OCI-LY3 (cell line): ENCODE results near the gene FCHSD1.

ENCODE experiments used
- H2AFZ ChIP-seq: fragments of 200-600, 300-600 bp; shearing (Covaris generic); 2 replicates; pipeline ENCODE4 v1.6.0; 2014; ENCODE audit warnings: antibody characterized with exemption, low read depth, low read length
- H3K27ac ChIP-seq: fragments of 200-600, 300-600 bp; sonication (generic); 2 replicates; pipeline ENCODE4 v1.5.1; 2014; ENCODE audit warnings: mild to moderate bottlenecking, low read length, moderate library complexity, mixed read lengths
- H3K27me3 ChIP-seq: fragments of 200-600, 300-600 bp; sonication (generic); 2 replicates; pipeline ENCODE4 v1.6.1; 2014; ENCODE audit warnings: low read depth, low read length, mixed read lengths
- H3K36me3 ChIP-seq: fragments of 200-600, 300-600 bp; sonication (generic); replicated peaks from 2 replicates; pipeline ENCODE3; 2014; ENCODE audit warnings: low read depth, low read length, mixed read lengths
- H3K4me1 ChIP-seq: fragments of 300-600, 200-600 bp; sonication (generic); 2 replicates; pipeline ENCODE4 v1.6.1; 2014; ENCODE audit warnings: low read length, mixed read lengths
- H3K4me2 ChIP-seq: fragments of 200-600, 300-600 bp; sonication (generic); 2 replicates; pipeline ENCODE4 v1.6.1; 2014; ENCODE audit warnings: low read length, mixed read lengths
- H3K4me3 ChIP-seq: fragments of 300-600, 200-600 bp; sonication (generic); 2 replicates; pipeline ENCODE4 v1.5.1; 2014; ENCODE audit warnings: antibody characterized with exemption, mild to moderate bottlenecking, low read length, moderate library complexity
- H3K79me2 ChIP-seq: fragments of 300-600, 200-600 bp; shearing (Covaris generic); 2 replicates; pipeline ENCODE4 v1.6.1; 2014; ENCODE audit warnings: mild to moderate bottlenecking, low read length, mixed read lengths
- H3K9ac ChIP-seq: fragments of 300-600, 200-600 bp; shearing (Covaris generic); 2 replicates; pipeline ENCODE4 v1.6.0; 2014; ENCODE audit warnings: mild to moderate bottlenecking, low read length, moderate library complexity
- H3K9me3 ChIP-seq: fragments of 200-600, 300-600 bp; shearing (Covaris generic); 2 replicates; pipeline ENCODE4 v1.6.1; 2014; ENCODE audit warnings: low read length, mixed read lengths; ENCODE audit not compliant: insufficient read depth
- H4K20me1 ChIP-seq: fragments of 200-600, 300-600 bp; sonication (generic); 2 replicates; pipeline ENCODE4 v1.6.1; 2016; ENCODE audit warnings: low read length, mixed read lengths; ENCODE audit not compliant: insufficient read depth
- CTCF ChIP-seq: fragments of 200-600, 300-600 bp; sonication (generic); IDR thresholded peaks from 2 replicates; pipeline ENCODE4 v1.5.1; 2014; ENCODE audit warnings: antibody characterized with exemption, low read length, low read depth
- EZH2phosphoT487 ChIP-seq: fragments of 200-600 bp; shearing (Covaris generic); IDR thresholded peaks from 2 replicates; pipeline ENCODE4 v1.6.1; 2018; ENCODE audit warnings: antibody characterized with exemption, mixed run types, low read depth

The FCHSD1 gene

GRCh38 chr5:141694479-141694878 lies 43.3 kb upstream of the FCHSD1 start:
- peaks cover 39% of the 10 kb centered on the region for H3K27me3 ChIP-seq
- H3K4me2 ChIP-seq: no peak overlapping the region
- TF ChIP-seq EZH2phosphoT487 (no peak), CTCF (no peak)
- H3K9me3 ChIP-seq: no peaks in the 10 kb centered on the region
- H3K4me1 ChIP-seq: peaks cover 16% of the 10 kb centered on the region
- no peak overlapping the region for H3K27ac ChIP-seq
- H2AFZ ChIP-seq: no peak overlapping the region
- H4K20me1 ChIP-seq: no peaks in the 10 kb centered on the region
- H3K79me2 ChIP-seq: no peaks in the 10 kb centered on the region
- H3K9ac ChIP-seq: no peak overlapping the region
- H3K36me3 ChIP-seq: no peaks in the 10 kb centered on the region
- H3K4me3 ChIP-seq: no peak overlapping the region

- Histone ChIP-seq H2AFZ (peak overlapping the region; percentile 65; the same call in 1 of the 2 replicates), H3K79me2 (no peaks in the 10 kb centered on the region), H3K27ac (no peak overlapping the region), H3K4me2 (peak overlapping the region; percentile 95), H3K4me1 (peaks cover 16% of the 10 kb centered on the region), H3K36me3 (no peaks in the 10 kb centered on the region), H3K4me3 (peak overlapping the region; percentile 86), H3K9me3 (no peaks in the 10 kb centered on the region), H3K27me3 (peaks cover 34% of the 10 kb centered on the region), H4K20me1 (no peaks in the 10 kb centered on the region), H3K9ac (peak overlapping the region; percentile 57; the same call in 1 of the 2 replicates)
- no peak for TF ChIP-seq CTCF
- TF ChIP-seq EZH2phosphoT487: no peak
These were observed 41.9 kb upstream of the FCHSD1 start for GRCh38 chr5:141692919-141693725.

- H3K4me3 ChIP-seq: peak overlapping the region; percentile 86
- H2AFZ ChIP-seq: peak overlapping the region; percentile 62; the same call in 1 of the 2 replicates
- no peaks in the 10 kb centered on the region for H3K79me2 ChIP-seq
- H3K9me3 ChIP-seq: no peaks in the 10 kb centered on the region
- peak overlapping the region; percentile 57 for H3K9ac ChIP-seq
- TF ChIP-seq EZH2phosphoT487 (no peak), CTCF (no peak)
- H4K20me1 ChIP-seq: no peaks in the 10 kb centered on the region
- peaks cover 29% of the 10 kb centered on the region for H3K27me3 ChIP-seq
- peak overlapping the region; percentile 95 for H3K4me2 ChIP-seq
- H3K36me3 ChIP-seq: no peaks in the 10 kb centered on the region
- peaks cover 16% of the 10 kb centered on the region for H3K4me1 ChIP-seq
- H3K27ac ChIP-seq: no peak overlapping the region
These were observed 41.3 kb upstream of the FCHSD1 start for GRCh38 chr5:141692533-141692888.

DNA sequence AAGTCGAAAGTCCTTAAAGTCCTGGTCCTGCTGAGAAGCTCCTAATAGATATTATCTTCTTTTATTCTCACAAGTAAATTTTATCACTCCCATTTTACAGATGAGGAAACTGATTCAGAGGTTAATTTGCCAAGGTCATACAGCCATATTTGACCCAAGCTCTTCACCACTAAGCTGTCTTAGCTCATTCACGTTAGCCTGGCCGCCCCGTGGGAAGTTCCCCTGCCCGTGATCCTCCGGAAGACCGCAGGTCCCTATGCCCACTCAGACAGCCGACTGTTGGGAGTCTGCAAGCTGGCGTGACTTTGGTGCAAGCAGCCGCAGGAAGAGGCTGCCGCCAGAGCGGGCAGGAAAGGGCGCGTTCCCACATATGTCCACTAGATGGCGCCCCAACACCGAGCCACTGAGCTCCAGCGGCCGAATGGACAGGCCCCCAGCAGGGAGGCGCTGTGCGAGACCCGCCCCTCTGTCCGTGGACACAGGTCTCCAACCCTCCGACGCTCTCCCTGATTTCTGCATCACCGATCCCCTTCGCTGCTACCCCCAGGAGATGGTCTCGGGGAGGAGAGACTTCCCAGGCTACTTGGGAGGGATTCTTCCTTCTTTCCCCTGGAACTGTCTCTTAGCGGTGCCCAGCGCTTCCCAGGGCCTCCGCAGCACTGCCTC lies 40.8 kb upstream of the FCHSD1 start:
- H3K9me3 ChIP-seq: no peaks in the 10 kb centered on the region
- TF ChIP-seq CTCF: peak; percentile 80
- no peak for TF ChIP-seq EZH2phosphoT487
- no peak overlapping the region for H3K27ac ChIP-seq
- H2AFZ ChIP-seq: peak overlapping the region; percentile 62
- peak overlapping the region; percentile 86 for H3K4me3 ChIP-seq
- H3K27me3 ChIP-seq: peaks cover 24% of the 10 kb centered on the region
- no peaks in the 10 kb centered on the region for H3K36me3 ChIP-seq
- peak overlapping the region; percentile 57 for H3K9ac ChIP-seq
- H3K4me2 ChIP-seq: peak overlapping the region; percentile 95
- H3K79me2 ChIP-seq: no peaks in the 10 kb centered on the region
- peaks cover 16% of the 10 kb centered on the region for H3K4me1 ChIP-seq
- H4K20me1 ChIP-seq: no peaks in the 10 kb centered on the region
